Ovary (tissue), 9 donors: Measurements from ENCODE around the gene PCBP3. TPM values are rescaled to one million over a fixed set of nuclear protein-coding genes. Genes with fewer than 3 reads are reported as not detected.

Experiments used
- DNase-seq, 5 donors: peaks; one replicate each; pipeline ENCODE4 v3.0.0-alpha.2; 2019 to 2020
- H3K27ac ChIP-seq, 2 donors: fragments of 200-600 bp; one replicate each; pipeline versions ENCODE4 v1.5.1 to v1.8.0; 2019 to 2022
- H3K27me3 ChIP-seq: fragments of 200-600 bp; one replicate; pipeline ENCODE4 v1.8.0; 2022
- H3K36me3 ChIP-seq: fragments of 200-600 bp; sonication (generic); one replicate; pipeline ENCODE4 v1.5.1; 2019
- H3K4me1 ChIP-seq: one replicate; pipeline ENCODE4 v1.8.1; 2013; ENCODE audit warnings: mild to moderate bottlenecking, moderate library complexity; ENCODE audit not compliant: insufficient read depth
- H3K4me3 ChIP-seq: fragments of 200-600 bp; sonication (generic); one replicate; pipeline ENCODE4 v1.5.1; 2017
- H3K9me3 ChIP-seq, 2 donors: fragments of 200-600 bp in 1 of 2; sonication (generic) in 1 of 2; one replicate each; pipeline versions ENCODE4 v1.5.1 to v1.8.1; 2013 to 2019; ENCODE audit warnings: mild to moderate bottlenecking in 1 of 2, moderate library complexity in 1 of 2
- EP300 ChIP-seq: sonication (generic); formaldehyde crosslinking; IDR thresholded peaks from one replicate; pipeline ENCODE4 v1.6.1; 2017; ENCODE audit warnings: antibody characterized with exemption
- POLR2A ChIP-seq: fragments of 450-650 bp; IDR thresholded peaks from one replicate; pipeline ENCODE4 v1.6.1; 2017; ENCODE audit warnings: antibody characterized with exemption, mild to moderate bottlenecking, moderate library complexity
- WGBS, 3 donors: extraction: QIAGEN DNeasy Blood & Tissue Kit in 1 of 3; methylation state at CpG; one replicate each; pipeline versions ENCODE4 v1.1.5 to v1.1.7; 2013 to 2017; 5-methylcytosine and 5-hydroxymethylcytosine counted together
- intact Hi-C, 4 donors: fragments of 100-400 bp; cut with DNase I; formaldehyde crosslinking; loops; one replicate each; pipeline versions ENCODE4 v1.11.0 to v1.15.1; 2022 to 2023
- polyA plus RNA-seq, 2 donors: library from polyadenylated mRNA; stranded (reverse); fragments of 200-250 nt in 1 of 2; fragments of 350-450 nt in 1 of 2; fragmentation: Illumina TruSeq in 1 of 2; extraction: RNeasy Lipid Tissue Mini Kit (QIAGEN cat#74804) in 1 of 2; gene quantifications; one replicate each; pipeline ENCODE4 v1.2.3, GENCODE V29; 2013 to 2014
- total RNA-seq, 7 donors: library from RNA; depleted of rRNA in 2 of 7; stranded (reverse); fragments of >200 nt in 2 of 7; fragmentation: NEBNext Ultra II Directional in 3 of 7; extraction: Animal tissue kit (Norgen Biotek cat#: 25700) in 3 of 7; gene quantifications; one replicate each; pipeline versions ENCODE4 v1.1.0 to v1.2.4, GENCODE V29; 2016 to 2023
- TF ChIP-seq, protein P1 (sequence below), 3 donors: fragments of 450-650 bp in 2 of 3; fragments of 200-600 bp in 1 of 3; IDR thresholded peaks; one replicate each; pipeline versions ENCODE4 v1.5.1 to v1.8.0; 2016 to 2022; ENCODE audit warnings: antibody characterized with exemption in 3 of 3, mild to moderate bottlenecking in 1 of 3
- donor health status: DM: no; HTN: no; CAD: no; lungs with moderate emphysema.
- donor health status: DM: no; HTN: no; CAD: no.
- donor health status: Bipolar disorder and iron deficiency.
- donor health status: DM: yes; HTN: yes; CAD: no.
- donor health status: DM: no; HTN: no; CAD: no.
- donor health status: DM: yes; HTN: yes; CAD: no.

The PCBP3 gene
- total and polyA plus RNA-seq, 9 donors: 2.4 to 10.1 (median 5.4) TPM

DNA sequence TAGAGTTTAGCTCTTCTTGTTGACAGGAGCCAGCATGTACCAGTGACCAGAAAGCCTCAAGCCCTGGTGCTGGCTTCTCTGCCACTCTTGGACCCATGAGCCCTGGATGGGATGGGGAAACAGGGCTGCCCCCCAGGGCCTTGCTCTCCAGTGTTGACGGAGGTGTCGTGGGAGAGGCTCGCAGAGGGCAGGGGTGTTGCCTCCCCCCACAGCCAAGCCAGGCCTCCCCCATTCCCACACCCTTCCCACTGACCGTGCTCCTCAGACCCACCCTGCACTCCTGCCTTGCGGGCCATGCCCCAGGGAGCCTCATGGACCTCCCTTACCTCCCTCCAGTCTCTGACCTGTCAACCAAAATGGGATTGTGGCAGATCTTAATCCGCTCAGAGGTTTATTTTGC, 214.2 kb downstream of the PCBP3 start:
- Histone ChIP-seq H3K9me3 (no peaks in the 10 kb centered on the region), H3K36me3 (no peaks in the 10 kb centered on the region), H3K4me3 (no peak overlapping the region), H3K27ac (no peak overlapping the region), H3K27me3 (no peaks in the 10 kb centered on the region), H3K4me1 (no peaks in the 10 kb centered on the region)
- intact Hi-C loops: no loop called here
- TF ChIP-seq POLR2A (no peak), EP300 (no peak)
- TF ChIP-seq, protein P1, sequence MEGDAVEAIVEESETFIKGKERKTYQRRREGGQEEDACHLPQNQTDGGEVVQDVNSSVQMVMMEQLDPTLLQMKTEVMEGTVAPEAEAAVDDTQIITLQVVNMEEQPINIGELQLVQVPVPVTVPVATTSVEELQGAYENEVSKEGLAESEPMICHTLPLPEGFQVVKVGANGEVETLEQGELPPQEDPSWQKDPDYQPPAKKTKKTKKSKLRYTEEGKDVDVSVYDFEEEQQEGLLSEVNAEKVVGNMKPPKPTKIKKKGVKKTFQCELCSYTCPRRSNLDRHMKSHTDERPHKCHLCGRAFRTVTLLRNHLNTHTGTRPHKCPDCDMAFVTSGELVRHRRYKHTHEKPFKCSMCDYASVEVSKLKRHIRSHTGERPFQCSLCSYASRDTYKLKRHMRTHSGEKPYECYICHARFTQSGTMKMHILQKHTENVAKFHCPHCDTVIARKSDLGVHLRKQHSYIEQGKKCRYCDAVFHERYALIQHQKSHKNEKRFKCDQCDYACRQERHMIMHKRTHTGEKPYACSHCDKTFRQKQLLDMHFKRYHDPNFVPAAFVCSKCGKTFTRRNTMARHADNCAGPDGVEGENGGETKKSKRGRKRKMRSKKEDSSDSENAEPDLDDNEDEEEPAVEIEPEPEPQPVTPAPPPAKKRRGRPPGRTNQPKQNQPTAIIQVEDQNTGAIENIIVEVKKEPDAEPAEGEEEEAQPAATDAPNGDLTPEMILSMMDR (IDR thresholded peaks at IDR 0.05): no peak
- WGBS, 3 donors: 76 to 91% (median 79%) methylated on average over 6 of the region's 6 CpGs
- no peak for DNase-seq

DNA sequence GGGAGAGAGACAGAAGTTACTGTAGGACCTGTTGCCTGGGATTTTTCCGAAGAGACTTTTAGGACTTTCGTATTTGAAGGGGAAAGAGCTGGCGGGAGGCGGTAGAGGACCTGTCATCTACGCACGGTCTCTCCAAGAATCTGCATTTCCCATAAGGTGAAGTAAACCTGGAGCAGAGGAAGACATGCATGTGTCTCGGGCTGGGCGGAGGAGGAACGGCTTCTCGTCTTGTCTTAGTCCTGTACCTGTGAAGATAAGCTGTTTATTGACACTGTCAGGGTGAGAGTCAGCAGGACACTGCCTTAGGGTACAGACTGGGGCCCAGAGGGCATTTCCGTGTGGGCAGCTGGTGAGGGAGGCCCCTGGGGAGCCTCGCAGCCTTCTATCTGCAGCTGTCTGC, 214.7 kb downstream of the PCBP3 start:
- no peaks in the 10 kb centered on the region for H3K36me3 ChIP-seq
- no peaks in the 10 kb centered on the region for H3K4me1 ChIP-seq
- H3K27me3 ChIP-seq: no peaks in the 10 kb centered on the region
- no peaks in the 10 kb centered on the region for H3K9me3 ChIP-seq
- 95 to 96% (median 96%) methylated on average over 12 of the region's 12 CpGs for WGBS, 3 donors
- H3K4me3 ChIP-seq: no peak overlapping the region
- TF ChIP-seq, protein P1 (IDR thresholded peaks at IDR 0.05): no peak
- no peak for TF ChIP-seq EP300
- TF ChIP-seq POLR2A: no peak
- no peak for DNase-seq
- intact Hi-C loops: no loop called here
- H3K27ac ChIP-seq: no peak overlapping the region

DNA sequence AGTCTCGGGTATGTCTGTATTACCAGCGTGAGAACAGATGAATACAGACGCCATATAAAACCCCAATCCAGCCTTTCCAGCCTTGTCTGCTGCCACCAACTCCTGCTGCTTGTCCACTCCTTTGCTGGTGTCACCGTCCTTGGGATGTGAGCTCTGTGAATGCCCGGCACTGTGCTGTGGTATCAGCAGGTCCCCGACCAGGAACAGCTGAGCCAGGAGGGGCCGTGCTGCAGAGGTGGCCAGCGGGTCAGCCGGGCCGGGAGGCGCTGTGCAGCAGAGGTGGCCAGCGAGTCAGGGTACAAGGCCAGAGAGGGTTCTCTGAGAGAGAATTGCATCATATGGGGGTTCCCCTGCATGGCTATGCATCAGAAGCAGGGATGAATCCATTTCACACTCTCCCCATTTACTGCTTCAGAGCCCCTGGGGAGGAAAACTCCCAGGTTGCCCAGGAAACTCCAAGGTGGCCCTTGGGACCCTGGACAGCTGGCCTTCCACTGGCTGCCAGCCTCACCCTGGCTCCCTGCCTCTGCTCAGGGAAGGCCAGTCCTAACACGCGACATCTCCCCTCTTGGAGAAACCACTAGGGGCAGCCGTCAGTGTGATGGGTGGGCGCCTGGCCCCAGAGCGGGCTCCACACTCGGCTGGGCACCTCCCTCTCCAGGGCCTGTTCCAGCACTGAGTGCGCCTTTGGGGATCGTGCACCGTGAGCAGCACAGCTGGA, 215.7 kb downstream of the PCBP3 start:
- DNase-seq: no peak
- WGBS, 3 donors: 81 to 93% (median 92%) methylated on average over 18 to 21 of the region's 21 CpGs
- H3K36me3 ChIP-seq: no peaks in the 10 kb centered on the region
- H3K4me1 ChIP-seq: no peaks in the 10 kb centered on the region
- no peaks in the 10 kb centered on the region for H3K27me3 ChIP-seq
- intact Hi-C loops: no loop called here
- no peak overlapping the region for H3K27ac ChIP-seq
- TF ChIP-seq EP300 (no peak), POLR2A (no peak)
- TF ChIP-seq, protein P1 (IDR thresholded peaks at IDR 0.05): no peak
- H3K4me3 ChIP-seq: no peak overlapping the region
- H3K9me3 ChIP-seq: no peaks in the 10 kb centered on the region

DNA sequence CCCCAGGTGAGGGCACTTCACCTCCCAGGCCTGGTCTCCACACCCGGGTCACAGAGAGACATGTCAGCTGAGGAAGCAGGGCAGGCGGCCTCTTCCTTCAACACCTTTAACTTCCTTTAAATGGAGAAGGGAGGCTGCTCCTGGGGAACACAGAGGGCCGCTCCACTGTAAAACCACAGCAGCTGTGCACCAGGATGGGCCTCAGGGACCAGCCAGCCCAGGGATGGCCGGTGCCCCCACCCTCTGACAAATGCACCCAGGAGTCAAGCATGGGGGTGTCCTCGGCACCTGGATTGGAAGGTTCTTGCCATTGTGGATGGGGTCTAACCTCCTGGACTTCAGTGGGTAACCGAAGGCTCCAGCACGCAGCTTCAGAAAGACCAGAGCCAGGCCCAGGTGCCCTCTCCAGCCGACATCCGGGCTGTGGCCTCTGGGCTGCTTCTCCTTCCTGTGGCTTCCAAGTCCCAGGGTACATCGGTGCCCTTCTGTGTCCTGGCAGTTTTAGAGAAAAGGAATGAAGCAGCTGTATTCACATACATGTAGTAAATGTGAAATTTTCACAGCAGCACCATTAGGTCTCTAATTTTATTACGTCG, 216.3 kb downstream of the PCBP3 start:
- WGBS, 3 donors: 90 to 95% (median 91%) methylated on average over 12 of the region's 12 CpGs
- TF ChIP-seq EP300 (no peak), POLR2A (no peak)
- TF ChIP-seq, protein P1 (IDR thresholded peaks at IDR 0.05): no peak
- DNase-seq: no peak
- no peak overlapping the region for H3K27ac ChIP-seq
- H3K27me3 ChIP-seq: no peaks in the 10 kb centered on the region
- no peaks in the 10 kb centered on the region for H3K9me3 ChIP-seq
- H3K4me3 ChIP-seq: no peak overlapping the region
- intact Hi-C loops: no loop called here
- H3K4me1 ChIP-seq: no peaks in the 10 kb centered on the region
- H3K36me3 ChIP-seq: no peaks in the 10 kb centered on the region
